Activated CD8-positive, alpha-beta memory T cell treated with anti-CD3 and anti-CD28 coated beads, Interleukin-2, amount 50 U/mL, for 24 hours (primary cell): Measurements from ENCODE around the gene HSD11B2.
A peak's percentile ranks its signal among the peaks of the same experiment; 100 is the strongest.

Source experiments
- DNase-seq: peaks from one replicate; pipeline ENCODE4 v3.0.0-alpha.2; 2020; ENCODE audit errors: extremely low read depth

The HSD11B2 gene

DNA sequence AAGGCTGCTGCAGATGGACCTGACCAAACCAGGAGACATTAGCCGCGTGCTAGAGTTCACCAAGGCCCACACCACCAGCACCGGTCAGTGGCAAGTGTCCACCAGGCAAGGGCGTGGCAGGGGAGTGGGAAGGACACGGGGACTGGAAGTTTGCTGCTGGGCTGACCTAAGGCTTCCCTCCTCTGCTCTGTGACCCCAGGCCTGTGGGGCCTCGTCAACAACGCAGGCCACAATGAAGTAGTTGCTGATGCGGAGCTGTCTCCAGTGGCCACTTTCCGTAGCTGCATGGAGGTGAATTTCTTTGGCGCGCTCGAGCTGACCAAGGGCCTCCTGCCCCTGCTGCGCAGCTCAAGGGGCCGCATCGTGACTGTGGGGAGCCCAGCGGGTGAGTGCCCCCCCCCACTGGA, 4.8 kb downstream of the HSD11B2 start:
- no peak for DNase-seq

GRCh38 chr16:67436640-67437193, 5.8 kb downstream of the HSD11B2 start:
- DNase-seq = no peak

DNA sequence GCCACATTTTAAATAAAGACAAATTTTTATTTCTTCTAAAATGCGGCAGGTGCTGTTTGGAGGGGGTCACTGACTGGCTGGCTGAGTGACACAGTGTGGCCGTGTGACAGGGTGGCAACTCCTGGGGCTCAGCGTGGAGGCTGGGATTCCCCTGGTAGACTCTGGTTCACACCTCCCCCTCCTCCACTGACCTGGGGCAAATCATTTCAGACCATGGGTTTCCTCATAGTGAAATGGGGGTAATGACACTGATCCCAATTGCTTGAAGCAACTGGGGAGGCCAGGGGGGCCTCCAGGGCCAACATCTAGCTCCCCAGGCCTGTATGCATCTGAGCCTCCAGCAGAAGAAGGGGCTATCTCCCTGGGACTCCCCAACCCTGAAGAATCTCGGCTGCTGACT, 6.6 kb downstream of the HSD11B2 start:
- no peak for DNase-seq

DNA sequence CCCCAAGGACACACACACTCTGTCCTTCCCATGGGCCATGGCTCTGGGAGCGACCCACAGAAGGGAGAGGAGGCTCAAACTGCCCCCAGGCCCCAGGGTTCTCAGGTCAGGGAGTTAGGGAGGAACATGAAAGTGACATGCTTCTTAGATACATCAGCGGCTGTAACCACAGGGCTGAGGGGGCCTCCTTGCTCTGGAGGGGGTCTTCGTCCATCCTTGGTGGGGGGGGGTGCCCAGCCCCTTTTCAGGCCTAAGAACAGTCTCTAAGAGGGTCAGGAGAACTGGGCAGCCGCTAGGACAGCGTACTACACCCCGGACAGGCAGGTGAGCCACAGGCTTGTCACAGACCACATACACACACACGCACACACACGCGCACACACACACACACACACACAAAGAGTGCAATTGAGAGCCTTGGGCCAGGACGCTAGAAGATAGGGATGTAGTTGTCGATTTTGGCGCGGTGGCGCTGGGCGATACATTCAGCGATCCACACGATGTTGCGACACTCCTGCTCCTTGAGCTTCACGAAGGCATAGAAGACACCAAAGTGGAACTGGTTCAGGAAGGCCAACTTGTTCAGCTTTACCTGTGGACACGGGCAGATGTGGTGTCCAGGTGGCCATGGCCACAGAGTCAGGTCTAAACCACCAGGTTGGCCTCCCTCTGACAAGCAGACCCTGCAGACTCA, 7.3 kb downstream of the HSD11B2 start:
- no peak for DNase-seq

DNA sequence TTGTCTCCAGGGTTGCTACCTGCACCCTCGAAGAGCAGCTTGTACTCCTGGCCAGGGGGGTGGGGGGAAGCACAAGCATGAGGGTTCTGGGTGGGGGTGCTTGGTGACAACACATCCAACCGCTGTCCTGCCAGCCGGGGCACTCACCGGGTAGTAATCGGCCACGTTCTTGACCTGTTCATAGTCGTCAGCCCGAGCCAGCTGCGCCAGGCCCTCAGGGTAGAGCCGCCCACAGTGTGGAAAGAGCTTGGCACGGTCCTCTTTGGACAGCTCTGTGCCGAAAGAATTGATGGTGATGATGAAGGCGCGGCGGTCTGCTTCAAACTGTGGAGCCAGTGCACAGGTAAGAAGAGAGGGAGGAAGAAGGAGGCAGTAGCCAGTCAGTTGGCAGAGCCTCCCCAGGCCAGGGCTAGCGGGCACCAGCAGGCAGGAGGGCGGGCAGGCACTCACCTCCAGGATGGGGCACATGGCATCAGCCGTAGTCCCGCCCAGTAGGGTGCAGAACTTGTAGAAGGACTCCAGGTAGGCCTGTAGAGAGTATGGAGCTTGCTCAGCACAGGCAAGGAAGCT, 8.0 kb downstream of the HSD11B2 start:
- DNase-seq = no peak

- no peak for DNase-seq
These were observed 10.4 kb downstream of the HSD11B2 start for GRCh38 chr16:67441271-67441753.

- DNase-seq = no peak
These were observed 11.0 kb downstream of the HSD11B2 start for GRCh38 chr16:67441907-67442306.

- no peak for DNase-seq
These were observed 11.8 kb downstream of the HSD11B2 start for GRCh38 chr16:67442581-67443255.

DNA sequence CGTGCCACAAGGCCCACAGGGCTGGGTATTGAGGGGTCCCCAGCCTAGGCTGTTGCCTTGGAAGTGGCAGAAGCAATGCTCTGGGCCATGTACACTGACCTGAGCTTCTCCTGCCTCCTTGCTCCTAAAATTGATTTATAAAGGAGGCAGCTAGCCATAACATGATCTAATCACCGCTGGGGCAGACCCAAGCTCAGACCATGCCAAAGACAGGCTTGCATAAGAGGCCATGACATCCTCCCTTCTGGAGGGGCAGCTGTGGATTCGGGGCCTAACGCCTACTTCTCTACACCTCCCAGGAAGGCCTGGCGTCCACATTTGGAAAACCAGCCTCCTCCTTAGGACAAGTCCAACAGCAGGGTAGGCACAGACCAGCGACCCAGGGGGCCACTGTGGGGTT, 12.3 kb downstream of the HSD11B2 start:
- no peak for DNase-seq

- DNase-seq = no peak
These were observed 13.6 kb downstream of the HSD11B2 start for GRCh38 chr16:67444259-67445125.

DNA sequence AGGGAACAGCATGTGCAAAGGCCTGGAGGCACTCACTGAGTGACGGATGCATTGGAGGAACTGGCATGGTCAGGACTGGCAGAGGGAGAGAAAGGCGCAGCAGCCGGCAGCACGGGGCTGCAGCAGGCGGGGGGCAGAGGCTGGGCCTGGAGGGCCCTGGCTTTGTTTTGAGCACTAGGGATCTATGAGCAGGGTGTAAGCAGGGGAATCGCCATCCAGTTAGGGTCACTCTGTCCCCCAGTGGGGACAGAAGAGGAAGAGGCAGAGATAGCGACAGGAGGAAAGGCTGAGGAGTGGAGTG, 14.2 kb downstream of the HSD11B2 start:
- no peak for DNase-seq

DNA sequence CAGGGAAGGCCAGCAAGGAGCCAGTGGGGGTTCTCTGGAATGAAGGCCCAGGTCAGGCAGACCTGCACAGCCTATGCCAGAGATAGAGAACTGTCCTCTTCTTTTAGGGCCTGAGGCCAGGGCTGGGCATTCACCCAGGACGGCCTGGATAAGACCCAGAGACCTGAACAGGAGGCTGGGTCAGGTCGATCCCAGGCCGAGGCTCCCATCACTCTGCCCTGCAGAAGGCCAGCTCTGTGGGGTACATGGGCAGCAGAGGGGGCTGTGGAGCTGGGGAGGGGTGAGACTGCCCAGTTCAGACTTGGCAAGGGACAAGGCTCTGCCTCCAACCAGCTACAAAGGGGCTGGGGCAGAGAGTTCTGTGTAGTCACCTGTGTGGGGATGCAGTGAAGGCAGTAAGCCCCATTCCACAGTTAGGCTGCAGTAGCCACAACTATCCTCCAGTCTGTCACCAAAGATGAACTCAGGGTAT, 14.6 kb downstream of the HSD11B2 start:
- DNase-seq = no peak

GRCh38 chr16:67445913-67446907, 15.3 kb downstream of the HSD11B2 start:
- no peak for DNase-seq

- no peak for DNase-seq
These were observed 16.1 kb downstream of the HSD11B2 start for GRCh38 chr16:67446968-67447507.

GRCh38 chr16:67447508-67448076, 16.7 kb downstream of the HSD11B2 start:
- peak; percentile 24 for DNase-seq

GRCh38 chr16:67448580-67448979, 17.7 kb downstream of the HSD11B2 start:
- DNase-seq = no peak

DNA sequence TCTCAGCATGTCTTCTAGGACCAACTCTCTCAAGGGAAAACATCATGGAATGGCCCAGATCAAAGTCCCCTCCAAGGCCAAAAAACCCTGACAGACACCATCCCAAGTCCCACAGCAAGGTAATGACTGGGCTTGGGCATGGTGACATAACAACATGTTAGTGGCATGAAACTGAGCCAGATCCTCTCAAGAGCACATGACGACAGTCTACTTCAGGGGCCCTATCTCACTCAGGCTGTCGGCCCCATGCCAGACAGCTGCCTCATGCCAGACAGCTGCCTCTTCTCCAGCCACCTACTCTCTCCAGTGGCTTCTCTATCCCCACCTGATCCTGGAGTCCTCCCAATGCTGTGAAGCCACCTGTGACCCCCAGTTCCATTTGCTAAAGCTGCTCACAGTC, 18.4 kb downstream of the HSD11B2 start:
- no peak for DNase-seq

- no peak for DNase-seq
These were observed 18.8 kb downstream of the HSD11B2 start for GRCh38 chr16:67449739-67450138.

GRCh38 chr16:67451061-67451703, 20.3 kb downstream of the HSD11B2 start:
- no peak for DNase-seq
